Activated CD4-positive, alpha-beta T cell treated with anti-CD3 and anti-CD28 coated beads, Interleukin-2, amount 10 ng/mL, durations not matched to agents 24 days and 14 days (primary cell): ENCODE data around the gene PHF14. TPM values are rescaled to one million over a fixed set of nuclear protein-coding genes. Genes with fewer than 3 reads are reported as not detected.

Experiments
- DNase-seq: peaks from one replicate; pipeline ENCODE4 v3.0.0; 2022
- H3K27ac Mint-ChIP-seq: one replicate; pipeline ENCODE4 v1.8.0; 2022; ENCODE audit warnings: mild to moderate bottlenecking, mixed read lengths
- H3K27me3 Mint-ChIP-seq: one replicate; pipeline ENCODE4 v1.8.0; 2022; ENCODE audit warnings: mixed read lengths
- H3K36me3 Mint-ChIP-seq: one replicate; pipeline ENCODE4 v1.8.0; 2022; ENCODE audit warnings: low read depth, mild to moderate bottlenecking, mixed read lengths
- H3K4me1 Mint-ChIP-seq: one replicate; pipeline ENCODE4 v1.8.0; 2021; ENCODE audit warnings: mixed read lengths
- H3K4me3 Mint-ChIP-seq: one replicate; pipeline ENCODE4 v1.8.0; 2022; ENCODE audit warnings: mild to moderate bottlenecking, moderate library complexity, mixed read lengths
- H3K9me3 Mint-ChIP-seq: one replicate; pipeline ENCODE4 v1.8.0; 2021; ENCODE audit warnings: mixed read lengths
- intact Hi-C: fragments of 100-400 bp; cut with micrococcal nuclease; formaldehyde crosslinking; loops from one replicate; pipeline ENCODE4 v1.15.1; 2023
- total RNA-seq: library from RNA; stranded (reverse); gene quantifications from 2 replicates; pipeline ENCODE4 v1.2.3, GENCODE V29; 2022

Gene PHF14
- total RNA-seq, 1 donor from 2014 or later = 42.7 TPM

DNA sequence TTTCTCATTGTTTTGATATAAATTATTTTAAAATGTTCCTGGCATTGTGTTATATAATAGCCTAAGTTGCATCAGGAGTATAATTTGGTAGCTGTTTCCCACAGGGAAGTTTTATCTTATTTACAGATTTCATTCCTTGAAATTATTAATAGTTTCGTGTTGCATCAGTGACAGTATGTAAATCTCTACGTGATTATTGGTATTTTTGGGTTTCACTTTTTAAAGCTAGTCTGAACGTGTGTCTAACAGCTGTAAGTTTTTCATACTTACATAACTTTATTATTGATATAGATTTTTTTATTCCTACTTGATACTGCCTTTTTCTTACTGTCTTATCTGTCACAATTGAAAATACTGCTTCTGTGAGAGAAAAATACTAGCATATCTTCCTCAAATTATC lies 167.9 kb downstream of the PHF14 start:
- H3K36me3 Mint-ChIP-seq = peaks cover 6% of the 10 kb centered on the region
- no peak for DNase-seq
- H3K27me3 Mint-ChIP-seq = no peaks in the 10 kb centered on the region
- H3K4me1 Mint-ChIP-seq = no peaks in the 10 kb centered on the region
- no peak overlapping the region for H3K27ac Mint-ChIP-seq
- H3K4me3 Mint-ChIP-seq = no peak overlapping the region
- H3K9me3 Mint-ChIP-seq = no peaks in the 10 kb centered on the region
- intact Hi-C loops = no loop called here

DNA sequence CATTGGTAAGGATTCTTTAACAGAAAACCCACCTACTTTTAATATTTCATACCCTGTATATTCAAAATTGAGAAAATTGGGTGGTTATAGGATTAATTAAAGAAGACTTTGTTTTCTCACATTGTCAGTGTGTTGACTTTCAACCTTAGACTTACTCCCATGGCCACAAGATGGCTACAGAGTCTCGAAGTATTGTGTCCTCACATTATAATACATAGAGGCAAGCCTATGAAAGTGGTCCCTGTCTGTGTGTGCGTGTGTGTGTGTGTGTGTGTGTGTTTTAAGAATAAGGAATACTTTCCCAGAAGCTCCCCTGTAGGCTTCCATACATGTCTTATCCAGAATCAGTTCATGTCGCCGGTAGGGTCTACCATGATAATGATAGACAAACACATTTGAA lies 180.0 kb downstream of the PHF14 start:
- Mint-ChIP-seq H3K27me3 (no peaks in the 10 kb centered on the region), H3K9me3 (no peaks in the 10 kb centered on the region), H3K36me3 (peaks cover 2% of the 10 kb centered on the region), H3K4me3 (no peak overlapping the region), H3K27ac (no peak overlapping the region), H3K4me1 (no peaks in the 10 kb centered on the region)
- DNase-seq = no peak
- intact Hi-C loops = no loop called here

DNA sequence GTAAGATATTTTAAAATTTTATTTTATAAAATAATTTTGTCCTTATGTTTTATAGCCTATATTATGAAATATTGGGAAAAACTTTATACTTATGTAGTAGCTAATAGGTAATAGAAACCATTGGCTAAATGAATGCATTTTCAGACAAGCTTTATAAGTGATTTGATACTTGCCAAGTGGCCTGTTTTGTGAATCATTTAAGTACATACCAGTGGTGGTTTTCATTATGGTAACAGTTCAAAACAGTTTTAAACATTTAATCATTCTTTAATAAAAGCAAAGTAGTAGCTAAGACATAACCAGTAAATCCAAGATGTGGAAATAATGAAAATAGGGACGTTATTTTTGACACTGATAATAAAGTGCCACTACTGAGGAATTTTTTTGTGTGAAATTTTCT lies 182.2 kb downstream of the PHF14 start:
- Mint-ChIP-seq H3K27ac (no peak overlapping the region), H3K27me3 (no peaks in the 10 kb centered on the region), H3K36me3 (no peaks in the 10 kb centered on the region), H3K9me3 (no peaks in the 10 kb centered on the region), H3K4me3 (no peak overlapping the region), H3K4me1 (no peaks in the 10 kb centered on the region)
- intact Hi-C loops = no loop called here
- DNase-seq = no peak

DNA sequence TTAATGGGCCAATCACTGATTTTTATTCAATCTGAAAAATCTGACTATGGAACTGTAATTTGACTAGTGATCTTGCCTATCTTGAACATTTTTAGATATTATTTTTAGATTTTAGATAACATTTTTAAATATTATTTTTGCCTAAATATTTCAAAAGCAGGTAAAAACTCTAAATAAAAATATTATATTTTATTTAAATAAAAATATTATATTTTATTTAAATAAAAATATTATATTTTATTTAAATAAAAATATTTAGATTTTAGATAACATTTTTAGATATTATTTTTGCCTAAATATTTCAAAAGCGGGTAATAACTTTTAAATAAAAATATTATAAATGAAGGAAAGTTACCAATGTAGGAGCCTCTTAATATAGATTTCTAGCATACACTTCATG lies 187.8 kb downstream of the PHF14 start:
- no peaks in the 10 kb centered on the region for H3K9me3 Mint-ChIP-seq
- no peaks in the 10 kb centered on the region for H3K4me1 Mint-ChIP-seq
- no peaks in the 10 kb centered on the region for H3K27me3 Mint-ChIP-seq
- H3K4me3 Mint-ChIP-seq = no peak overlapping the region
- no peaks in the 10 kb centered on the region for H3K36me3 Mint-ChIP-seq
- H3K27ac Mint-ChIP-seq = no peak overlapping the region
- no peak for DNase-seq
- intact Hi-C loops = no loop called here

DNA sequence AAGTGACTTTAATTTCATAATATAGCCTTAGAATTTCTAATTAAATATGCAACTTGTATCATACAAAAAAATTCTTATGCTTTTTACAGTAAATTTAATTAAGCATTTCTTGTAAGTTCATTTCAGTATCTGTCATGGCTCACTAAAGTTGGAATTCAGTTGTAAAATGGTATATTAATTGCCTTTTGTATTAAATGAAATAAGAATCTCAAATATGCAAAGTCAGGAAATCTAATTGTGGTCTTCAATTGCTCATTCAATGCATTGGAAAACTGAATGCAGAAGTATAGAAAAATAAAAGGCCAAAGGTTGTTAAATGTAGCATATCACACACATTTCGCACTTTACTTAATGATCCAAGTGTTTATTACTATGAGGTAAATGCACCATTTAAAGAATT lies 189.5 kb downstream of the PHF14 start:
- intact Hi-C loops = no loop called here
- Mint-ChIP-seq H3K27me3 (no peaks in the 10 kb centered on the region), H3K4me3 (no peak overlapping the region), H3K9me3 (no peaks in the 10 kb centered on the region), H3K36me3 (no peaks in the 10 kb centered on the region), H3K4me1 (no peaks in the 10 kb centered on the region), H3K27ac (no peak overlapping the region)
- no peak for DNase-seq

DNA sequence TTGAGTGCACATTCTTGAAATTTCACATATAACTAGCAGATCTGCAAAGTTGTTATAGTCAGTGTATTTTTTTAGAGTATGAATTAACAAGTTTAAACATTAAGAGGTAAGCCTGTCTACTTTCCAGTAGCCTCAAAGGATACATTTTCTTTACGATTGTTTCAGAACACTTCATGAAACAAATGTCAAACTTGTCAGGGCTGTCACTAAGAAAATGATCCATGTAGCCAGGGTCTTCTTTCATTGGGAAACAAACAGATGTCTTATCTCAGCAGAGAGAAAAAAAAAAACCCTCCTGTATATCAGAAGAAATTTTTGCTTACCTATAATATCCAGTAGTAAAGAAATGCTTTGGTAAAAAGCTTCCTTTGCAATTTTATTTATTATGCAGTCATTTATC lies 192.4 kb downstream of the PHF14 start:
- no peak overlapping the region for H3K4me3 Mint-ChIP-seq
- intact Hi-C loops = no loop called here
- H3K27me3 Mint-ChIP-seq = no peaks in the 10 kb centered on the region
- no peak for DNase-seq
- H3K4me1 Mint-ChIP-seq = peaks cover under 1% of the 10 kb centered on the region
- no peaks in the 10 kb centered on the region for H3K9me3 Mint-ChIP-seq
- H3K27ac Mint-ChIP-seq = no peak overlapping the region
- no peaks in the 10 kb centered on the region for H3K36me3 Mint-ChIP-seq

DNA sequence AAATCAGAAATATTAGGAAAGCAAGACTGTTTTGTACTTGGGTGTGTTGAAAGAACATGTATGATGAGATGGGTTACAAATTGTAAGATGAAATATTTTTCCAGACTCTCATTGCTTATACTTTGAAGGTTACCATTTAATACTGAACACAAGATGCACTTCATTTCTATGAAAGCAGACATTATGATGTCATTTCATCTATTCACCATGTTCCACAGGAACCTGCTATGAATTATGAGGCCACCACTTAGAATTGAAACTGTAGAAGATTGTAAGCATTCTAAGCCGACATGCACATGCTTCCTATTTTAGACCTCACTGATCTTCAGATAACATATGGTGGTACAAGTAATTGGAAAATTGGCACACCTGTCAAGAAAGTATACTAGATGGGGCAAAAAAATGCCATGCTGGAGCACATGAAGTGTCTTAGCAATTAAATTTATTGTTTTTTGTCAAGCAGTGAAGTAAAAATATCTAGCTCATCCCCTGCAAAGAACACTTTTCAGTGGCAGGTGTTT lies 195.0 kb downstream of the PHF14 start:
- H3K9me3 Mint-ChIP-seq = no peaks in the 10 kb centered on the region
- intact Hi-C loops = no loop called here
- H3K27ac Mint-ChIP-seq = no peak overlapping the region
- H3K4me1 Mint-ChIP-seq = peaks cover 2% of the 10 kb centered on the region
- no peaks in the 10 kb centered on the region for H3K36me3 Mint-ChIP-seq
- H3K4me3 Mint-ChIP-seq = no peak overlapping the region
- DNase-seq = no peak
- no peaks in the 10 kb centered on the region for H3K27me3 Mint-ChIP-seq

DNA sequence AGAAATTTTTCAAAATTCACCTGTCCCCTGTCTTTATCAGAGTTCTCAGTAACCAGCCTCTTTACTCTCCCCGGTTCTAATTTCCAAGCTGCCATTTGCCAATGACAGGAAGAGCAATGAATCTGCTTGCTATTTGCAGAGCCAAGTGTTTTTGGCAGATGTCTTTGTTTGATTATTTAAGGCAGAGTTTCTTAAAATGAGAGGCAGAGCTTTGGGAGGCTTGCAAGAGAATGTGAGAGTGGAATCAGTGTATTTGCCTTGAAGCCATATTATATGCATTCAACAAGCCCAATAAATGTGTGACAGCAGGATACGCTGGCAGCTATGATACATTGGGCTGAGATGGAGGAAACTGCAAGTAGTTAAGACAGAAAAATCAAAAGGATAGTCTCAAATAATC lies 196.5 kb downstream of the PHF14 start:
- Mint-ChIP-seq H3K9me3 (no peaks in the 10 kb centered on the region), H3K27ac (no peak overlapping the region), H3K4me1 (peaks cover 2% of the 10 kb centered on the region), H3K27me3 (no peaks in the 10 kb centered on the region), H3K4me3 (no peak overlapping the region), H3K36me3 (no peaks in the 10 kb centered on the region)
- intact Hi-C loops = no loop called here
- no peak for DNase-seq

DNA sequence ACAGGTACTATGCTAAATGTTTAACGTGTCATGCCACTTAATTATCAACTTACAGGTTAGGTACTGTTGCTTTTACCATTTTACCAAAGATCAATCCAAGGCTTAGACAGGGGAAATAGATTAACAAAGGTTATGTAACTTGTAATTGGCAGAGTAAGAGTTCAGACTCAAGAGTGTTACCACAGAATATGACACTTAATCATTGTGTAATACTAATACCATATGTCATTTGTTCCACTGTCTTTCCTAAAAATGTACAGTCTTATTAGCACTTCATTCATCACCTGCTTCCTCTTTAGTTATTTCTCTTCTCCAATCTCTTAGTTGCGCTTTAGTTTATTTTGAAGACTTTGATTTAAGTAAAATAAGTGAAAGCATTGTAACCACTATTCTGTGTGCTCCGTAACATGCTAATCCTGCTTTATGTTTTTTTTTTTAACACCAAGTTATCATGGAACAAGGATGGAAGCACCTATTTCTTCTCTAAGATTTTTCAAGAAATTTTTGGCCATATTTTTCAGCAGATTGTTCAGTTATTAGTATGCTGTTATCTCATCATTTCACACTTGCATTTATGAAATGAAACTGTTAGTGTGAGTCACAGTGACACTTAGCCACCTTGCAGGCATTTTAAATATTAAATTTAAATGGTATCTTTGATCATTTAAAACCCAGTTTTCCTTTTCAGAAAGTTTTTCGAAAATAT lies 197.3 kb downstream of the PHF14 start:
- Mint-ChIP-seq H3K4me3 (no peak overlapping the region), H3K27ac (no peak overlapping the region), H3K36me3 (no peaks in the 10 kb centered on the region), H3K27me3 (no peaks in the 10 kb centered on the region), H3K4me1 (peaks cover 2% of the 10 kb centered on the region), H3K9me3 (no peaks in the 10 kb centered on the region)
- DNase-seq = no peak
- intact Hi-C loops = no loop called here

DNA sequence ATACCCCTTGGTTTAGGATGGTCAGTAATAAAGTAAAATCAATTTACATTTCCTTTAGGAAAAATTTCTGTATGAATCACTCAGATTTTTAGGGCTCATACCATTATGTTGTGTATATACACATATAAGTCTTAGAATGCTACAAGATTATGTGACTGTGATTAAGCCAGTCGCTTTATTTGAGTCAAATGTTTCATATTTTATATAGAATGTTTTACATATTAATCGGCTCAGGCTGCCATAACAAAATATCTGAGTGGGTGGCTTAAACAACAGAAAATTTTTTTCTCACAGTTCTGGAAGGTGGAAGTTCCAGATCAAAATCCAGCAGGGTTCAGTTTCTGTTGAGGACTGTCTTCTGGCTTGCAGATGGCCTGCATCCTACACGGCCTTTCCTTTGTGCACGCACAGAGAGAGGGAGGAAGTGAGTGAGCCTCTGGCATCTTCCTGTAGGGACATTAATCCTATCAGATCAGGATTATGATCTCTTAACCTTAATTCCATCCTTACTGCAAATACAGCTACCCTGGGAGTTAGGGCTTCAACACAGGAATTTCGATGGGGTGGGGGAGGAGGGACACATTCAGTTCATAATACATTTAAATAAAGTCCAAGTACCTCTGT lies 198.0 kb downstream of the PHF14 start:
- DNase-seq = no peak
- Mint-ChIP-seq H3K27me3 (no peaks in the 10 kb centered on the region), H3K4me3 (no peak overlapping the region), H3K27ac (no peak overlapping the region), H3K9me3 (no peaks in the 10 kb centered on the region), H3K36me3 (no peaks in the 10 kb centered on the region), H3K4me1 (peaks cover 2% of the 10 kb centered on the region)
- intact Hi-C loops = no loop called here

DNA sequence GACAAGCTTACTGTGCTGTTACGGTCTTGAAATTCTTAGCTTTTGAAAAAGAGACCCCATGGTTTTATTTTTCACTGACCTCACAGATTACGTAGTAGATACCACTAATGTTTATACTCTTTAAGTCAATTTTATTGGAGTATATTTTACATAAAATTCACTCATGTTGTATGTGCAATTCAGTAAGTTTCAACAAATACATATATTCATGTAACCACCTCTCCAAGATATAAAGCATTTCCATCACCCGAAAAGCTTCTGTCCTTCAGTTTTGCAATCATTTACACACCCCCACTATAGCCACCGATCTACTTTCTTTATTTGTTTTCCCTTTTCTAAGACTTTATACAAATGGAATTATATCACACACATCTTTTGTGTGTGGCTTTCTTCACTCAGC lies 199.2 kb downstream of the PHF14 start:
- no peak overlapping the region for H3K27ac Mint-ChIP-seq
- H3K4me1 Mint-ChIP-seq = peaks cover 2% of the 10 kb centered on the region
- no peaks in the 10 kb centered on the region for H3K36me3 Mint-ChIP-seq
- intact Hi-C loops = no loop called here
- DNase-seq = no peak
- no peaks in the 10 kb centered on the region for H3K9me3 Mint-ChIP-seq
- no peak overlapping the region for H3K4me3 Mint-ChIP-seq
- peaks cover 2% of the 10 kb centered on the region for H3K27me3 Mint-ChIP-seq

DNA sequence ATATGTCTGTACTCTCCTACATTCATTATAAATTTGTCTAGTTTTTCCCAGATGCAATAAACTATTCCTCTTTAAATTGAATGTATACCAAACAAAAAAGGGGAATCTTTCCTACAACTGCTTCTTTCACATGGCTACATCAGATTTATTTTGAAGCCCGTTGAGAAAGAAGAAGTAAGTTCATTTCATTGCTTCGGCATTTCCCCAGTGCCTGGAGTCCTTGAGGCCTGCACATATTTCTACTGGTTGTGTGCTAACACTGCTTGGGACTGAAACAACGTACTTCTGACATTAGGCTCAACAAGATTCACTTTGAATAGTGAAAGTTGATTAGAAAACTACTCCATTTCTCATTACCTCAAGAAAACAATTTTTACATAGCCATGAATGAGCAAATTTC lies 201.7 kb downstream of the PHF14 start:
- Mint-ChIP-seq H3K4me3 (no peak overlapping the region), H3K9me3 (no peaks in the 10 kb centered on the region), H3K36me3 (no peaks in the 10 kb centered on the region), H3K27ac (no peak overlapping the region), H3K4me1 (peaks cover 2% of the 10 kb centered on the region), H3K27me3 (peaks cover 2% of the 10 kb centered on the region)
- intact Hi-C loops = loop anchor here (5.0 kb wide), 1 partner anchor 43 kb away; no protein-coding TSS in a partner anchor
- no peak for DNase-seq

DNA sequence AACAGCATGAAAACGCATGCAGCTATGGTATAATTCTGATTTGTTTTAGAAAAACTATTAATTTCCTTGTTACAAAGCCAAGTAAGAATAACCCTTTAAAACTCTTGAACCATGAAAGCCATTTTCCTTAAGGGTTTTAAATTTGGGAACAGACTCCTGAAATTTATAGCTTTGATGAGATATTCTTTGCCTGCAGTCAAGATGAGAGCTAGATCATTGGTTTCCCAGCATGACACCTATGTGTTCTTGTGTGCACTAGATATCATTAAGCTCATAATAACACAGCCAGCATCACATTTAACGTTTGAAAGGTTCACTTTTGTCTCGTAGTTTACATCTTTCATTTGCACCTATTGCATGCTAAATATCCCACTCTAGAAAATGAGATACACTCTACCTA lies 202.2 kb downstream of the PHF14 start:
- peaks cover 2% of the 10 kb centered on the region for H3K4me1 Mint-ChIP-seq
- peaks cover 2% of the 10 kb centered on the region for H3K27me3 Mint-ChIP-seq
- no peaks in the 10 kb centered on the region for H3K36me3 Mint-ChIP-seq
- intact Hi-C loops = loop anchor here (5.0 kb wide), 1 partner anchor 44 kb away; no protein-coding TSS in a partner anchor
- no peak overlapping the region for H3K27ac Mint-ChIP-seq
- no peak overlapping the region for H3K4me3 Mint-ChIP-seq
- H3K9me3 Mint-ChIP-seq = no peaks in the 10 kb centered on the region
- DNase-seq = no peak

DNA sequence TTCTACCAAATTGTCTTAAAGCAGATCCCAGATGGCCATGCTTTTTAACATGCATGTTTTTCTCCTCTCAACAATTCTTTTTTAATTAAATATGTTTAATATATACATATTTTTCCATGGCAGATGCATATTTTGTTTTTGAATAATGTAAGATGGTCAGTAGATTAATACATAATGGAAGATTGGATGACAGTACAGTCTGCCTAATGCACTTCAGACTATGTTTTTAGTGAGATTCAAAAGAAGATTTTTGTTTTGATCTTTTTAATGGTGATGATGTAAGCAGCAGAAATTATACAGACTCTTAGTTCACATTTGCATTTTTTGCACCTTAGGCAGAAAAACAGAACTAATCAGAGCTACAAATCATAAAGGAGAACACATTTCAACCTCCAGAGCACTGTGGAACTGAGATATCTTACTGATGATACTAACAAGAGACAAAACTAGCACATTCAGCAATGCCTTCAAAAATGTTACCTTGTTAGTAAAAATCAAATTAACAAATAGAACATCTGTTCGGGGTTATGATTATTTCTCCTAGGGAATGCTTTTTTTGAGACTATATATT lies 203.4 kb downstream of the PHF14 start:
- Mint-ChIP-seq H3K27ac (no peak overlapping the region), H3K4me1 (no peaks in the 10 kb centered on the region), H3K9me3 (no peaks in the 10 kb centered on the region), H3K4me3 (no peak overlapping the region), H3K27me3 (peaks cover 2% of the 10 kb centered on the region), H3K36me3 (no peaks in the 10 kb centered on the region)
- intact Hi-C loops = loop anchor here (5.0 kb wide), 1 partner anchor 45 kb away; no protein-coding TSS in a partner anchor
- DNase-seq = no peak
